Lung (tissue), 12 donors: ENCODE measurements around the gene YARS2. TPM values are rescaled to one million over a fixed set of nuclear protein-coding genes. Genes with fewer than 3 reads are reported as not detected.

Source experiments
- ATAC-seq: fragments of 200-7000 bp; cut with Tn5 transposase; one replicate; pipeline ENCODE4 v1.9.1; 2020; ENCODE audit warnings: moderate number of reproducible peaks; ENCODE audit not compliant: insufficient read depth, low FRiP score
- DNase-seq, 3 donors: peaks; one replicate each; pipeline ENCODE4 v3.0.0-alpha.2; 2013 to 2017
- H3K27ac ChIP-seq, 2 donors: one replicate each; pipeline ENCODE4 v1.5.1; 2013; ENCODE audit warnings: mild to moderate bottlenecking in 2 of 2, moderate library complexity in 2 of 2, control low read depth in 1 of 2, inconsistent platforms in 1 of 2, low read depth in 1 of 2, low read length in 1 of 2
- H3K27me3 ChIP-seq, 3 donors: one replicate each; pipeline ENCODE4 v1.5.1; 2013; ENCODE audit warnings: low read length in 2 of 3; ENCODE audit not compliant: control insufficient read depth in 3 of 3, insufficient read depth in 3 of 3
- H3K36me3 ChIP-seq, 4 donors: one replicate each; pipeline ENCODE4 v1.5.1; 2013; ENCODE audit warnings: low read length in 4 of 4, mild to moderate bottlenecking in 1 of 4, moderate library complexity in 1 of 4; ENCODE audit not compliant: control insufficient read depth in 4 of 4, insufficient read depth in 4 of 4
- H3K4me1 ChIP-seq, 5 donors: one replicate each; pipeline ENCODE4 v1.5.1; 2013; ENCODE audit warnings: low read length in 5 of 5, mild to moderate bottlenecking in 2 of 5, moderate library complexity in 1 of 5; ENCODE audit not compliant: control insufficient read depth in 5 of 5, insufficient read depth in 5 of 5
- H3K4me3 ChIP-seq: one replicate; pipeline ENCODE4 v1.5.1; 2013; ENCODE audit warnings: mild to moderate bottlenecking, control low read depth, moderate library complexity
- H3K9ac ChIP-seq, 2 donors: one replicate each; pipeline ENCODE4 v1.5.1; 2013; ENCODE audit warnings: low read length in 2 of 2, control low read depth in 1 of 2; ENCODE audit not compliant: insufficient read depth in 1 of 2
- H3K9me3 ChIP-seq, 4 donors: one replicate each; pipeline ENCODE4 v1.5.1; 2013; ENCODE audit warnings: low read length in 3 of 4, mild to moderate bottlenecking in 1 of 4, moderate library complexity in 1 of 4; ENCODE audit not compliant: control insufficient read depth in 4 of 4, insufficient read depth in 3 of 4
- CTCF ChIP-seq: IDR thresholded peaks from 2 replicates; pipeline ENCODE4 v1.5.1; 2012; ENCODE audit warnings: mild to moderate bottlenecking; ENCODE audit errors: control extremely low read depth, extremely low read depth
- WGBS, 2 donors: extraction: QIAGEN DNeasy Blood & Tissue Kit; methylation state at CpG; one replicate each; pipeline ENCODE4 v1.1.7; 2013; 5-methylcytosine and 5-hydroxymethylcytosine counted together
- polyA plus RNA-seq, 2 donors: library from polyadenylated mRNA; stranded (reverse); fragments of 200-250 nt; gene quantifications; one replicate each; pipeline ENCODE4 v1.2.1, GENCODE V29; 2013
- total RNA-seq, 2 donors: library from RNA; depleted of rRNA in 1 of 2; stranded (reverse); fragments of >200 nt in 1 of 2; gene quantifications; one replicate each; pipeline ENCODE4 v1.2.1, GENCODE V29; 2014 to 2021
- donor health status: control.
- donor health status: control.
- donor health status: Bipolar disorder and iron deficiency.
- donor health status: healthy.
- donor health status: DM: yes; HTN: yes; CAD: no.

YARS2 gene
- total and polyA plus RNA-seq, 4 donors, result 9.0 to 27.2 (median 16.8) TPM

GRCh38 chr12:32785557-32785956 is 29.9 kb upstream of the YARS2 start:
- Histone ChIP-seq H3K9ac (no peak overlapping the region), H3K27me3 (peaks cover 0 to 13% (median 0%) of the 10 kb centered on the region in 3 donors), H3K27ac (no peak overlapping the region), H3K36me3 (no peaks in the 10 kb centered on the region), H3K4me3 (no peak overlapping the region), H3K9me3 (no peaks in the 10 kb centered on the region), H3K4me1 (peaks cover 0 to 15% (median 0%) of the 10 kb centered on the region in 5 donors)
- no peak for ATAC-seq
- DNase-seq, result no peak
- TF ChIP-seq CTCF, result no peak
- 84 to 92% methylated on average over 5 of the region's 5 CpGs for WGBS, 2 donors

- no peak for ATAC-seq
- H3K27me3 ChIP-seq, result peaks cover 0 to 16% (median 0%) of the 10 kb centered on the region in 3 donors
Measured at GRCh38 chr12:32783029-32783428, 27.3 kb upstream of the YARS2 start.

GRCh38 chr12:32780071-32780470 is 24.4 kb upstream of the YARS2 start:
- H3K4me3 ChIP-seq, result no peak overlapping the region
- no peak overlapping the region for H3K9ac ChIP-seq
- DNase-seq (peak in 2 of 3 donors; percentile 66 to 68), ATAC-seq (no peak)
- no peak overlapping the region for H3K27ac ChIP-seq
- H3K27me3 ChIP-seq, result peaks cover 0 to 25% (median 0%) of the 10 kb centered on the region in 3 donors
- peaks cover 0 to 27% (median 7%) of the 10 kb centered on the region in 5 donors for H3K4me1 ChIP-seq
- no peaks in the 10 kb centered on the region for H3K36me3 ChIP-seq
- no peaks in the 10 kb centered on the region for H3K9me3 ChIP-seq
- TF ChIP-seq CTCF, result no peak
- 52 to 69% methylated on average over 1 of the region's 1 CpG for WGBS, 2 donors

More at GRCh38 chr12:32783029-32783428, 27.3 kb upstream of the YARS2 start:
- 47 to 56% methylated on average over 3 of the region's 3 CpGs for WGBS, 2 donors
- Histone ChIP-seq H3K9me3 (no peaks in the 10 kb centered on the region), H3K27ac (no peak overlapping the region), H3K4me1 (peaks cover 0 to 26% (median 7%) of the 10 kb centered on the region in 5 donors), H3K9ac (no peak overlapping the region), H3K36me3 (no peaks in the 10 kb centered on the region), H3K4me3 (no peak overlapping the region)
- TF ChIP-seq CTCF, result no peak
- DNase-seq, result peak in 2 of 3 donors; percentile 54 to 63

- peaks cover 0 to 19% (median 7%) of the 10 kb centered on the region in 5 donors for H3K4me1 ChIP-seq
- no peak overlapping the region for H3K4me3 ChIP-seq
- H3K27me3 ChIP-seq, result peaks cover 0 to 22% (median 0%) of the 10 kb centered on the region in 3 donors
- H3K9ac ChIP-seq, result no peak overlapping the region
- 67 to 79% methylated on average over 6 of the region's 6 CpGs for WGBS, 2 donors
- no peak overlapping the region for H3K27ac ChIP-seq
- no peaks in the 10 kb centered on the region for H3K36me3 ChIP-seq
- no peaks in the 10 kb centered on the region for H3K9me3 ChIP-seq
- DNase-seq (peak in 2 of 3 donors; percentile 61 to 63), ATAC-seq (no peak)
- TF ChIP-seq CTCF, result no peak
Measured at GRCh38 chr12:32777691-32778175, 22.0 kb upstream of the YARS2 start.
